GM20431 (cell line): ENCODE results near the gene SLC43A1.

ENCODE experiments used
- in situ Hi-C: fragments of 300-500 bp; cut with MseI, MboI; formaldehyde crosslinking; loops from one replicate; pipeline ENCODE4 v1.15.0; 2020; ENCODE audit warnings: low sequenced_read_pairs; ENCODE audit not compliant: unreplicated experiment

The SLC43A1 gene

GRCh38 chr11:57444362-57445121 is 71.0 kb downstream of the SLC43A1 start:
- in situ Hi-C loops = no loop called here

- in situ Hi-C loops = no loop called here
Measured at GRCh38 chr11:57440744-57441414, 74.6 kb downstream of the SLC43A1 start.

GRCh38 chr11:57439786-57440185 is 75.7 kb downstream of the SLC43A1 start:
- in situ Hi-C loops = no loop called here

- in situ Hi-C loops = no loop called here
Measured at GRCh38 chr11:57438345-57439285, 76.9 kb downstream of the SLC43A1 start.

- in situ Hi-C loops = no loop called here
Measured at GRCh38 chr11:57436031-57436430, 79.5 kb downstream of the SLC43A1 start.

- in situ Hi-C loops = no loop called here
Measured at GRCh38 chr11:57434640-57435546, 80.6 kb downstream of the SLC43A1 start.
